Fibroblast of skin of left quadriceps (primary cell): ENCODE results near the gene HEXD.
"Not testable (repeated sequence)": the region's sequence is repeated elsewhere in the genome, so short reads cannot be mapped to it uniquely, and the experiment has no call there.

ENCODE experiments used
- DNase-seq, 2 experiments: peaks; one replicate each; pipeline ENCODE4 v3.0.0-alpha.2; 2013; ENCODE audit warnings: low read depth in 2 of 2

Gene HEXD

DNA sequence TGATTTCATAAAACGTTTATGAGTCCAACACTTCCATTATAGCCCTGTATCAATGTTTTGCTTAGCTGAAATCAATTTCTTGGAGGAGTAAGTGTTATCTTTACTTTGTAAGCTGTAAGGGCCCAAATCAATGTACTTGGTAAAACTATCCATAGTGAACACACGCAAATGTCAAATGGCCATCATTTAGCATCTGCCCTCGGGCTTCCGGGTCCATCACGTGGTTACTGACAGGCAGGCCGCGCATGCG, 39.7 kb downstream of the HEXD start:
- no peak for DNase-seq

GRCh38 chr17:82458179-82458884, 40.2 kb downstream of the HEXD start, which contains the start of gene NARF:
Gene NARF (plus strand): TSS chr17:82458741. CDS start chr17:82458804, 63 bp downstream.
- DNase-seq = peak; percentile 98

DNA sequence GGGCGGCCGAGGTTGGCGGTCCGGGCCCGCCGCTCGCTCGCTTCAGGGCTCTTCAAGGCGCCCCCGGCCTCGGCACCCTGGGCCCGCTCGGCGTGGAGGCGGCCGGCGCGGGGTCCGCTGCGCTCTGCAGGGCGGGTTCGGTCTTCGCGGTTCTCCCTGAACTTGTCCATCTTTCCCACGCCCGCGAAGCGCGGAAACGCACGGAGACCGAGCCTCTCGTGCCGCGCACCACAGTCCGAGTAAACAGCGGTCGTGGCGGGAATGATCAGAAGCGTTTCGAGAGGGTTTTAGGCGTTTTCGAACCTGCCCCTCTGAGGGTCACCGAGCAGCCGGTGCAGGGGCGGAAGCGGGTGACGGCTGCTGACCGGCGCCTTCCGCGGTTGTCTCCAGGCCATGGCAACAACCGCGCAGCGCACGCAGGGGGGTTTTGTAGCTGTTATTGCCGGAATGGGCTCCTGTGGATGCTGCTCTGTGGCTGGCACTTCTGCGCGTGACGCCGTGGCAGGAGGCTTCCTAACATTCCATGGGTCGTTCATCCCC, 40.8 kb downstream of the HEXD start:
- no peak for DNase-seq

GRCh38 chr17:82459936-82460335, 41.8 kb downstream of the HEXD start:
- not testable (repeated sequence) for DNase-seq

GRCh38 chr17:82461827-82462524, 43.8 kb downstream of the HEXD start:
- no peak for DNase-seq

GRCh38 chr17:82463391-82463790, 45.2 kb downstream of the HEXD start:
- no peak for DNase-seq

DNA sequence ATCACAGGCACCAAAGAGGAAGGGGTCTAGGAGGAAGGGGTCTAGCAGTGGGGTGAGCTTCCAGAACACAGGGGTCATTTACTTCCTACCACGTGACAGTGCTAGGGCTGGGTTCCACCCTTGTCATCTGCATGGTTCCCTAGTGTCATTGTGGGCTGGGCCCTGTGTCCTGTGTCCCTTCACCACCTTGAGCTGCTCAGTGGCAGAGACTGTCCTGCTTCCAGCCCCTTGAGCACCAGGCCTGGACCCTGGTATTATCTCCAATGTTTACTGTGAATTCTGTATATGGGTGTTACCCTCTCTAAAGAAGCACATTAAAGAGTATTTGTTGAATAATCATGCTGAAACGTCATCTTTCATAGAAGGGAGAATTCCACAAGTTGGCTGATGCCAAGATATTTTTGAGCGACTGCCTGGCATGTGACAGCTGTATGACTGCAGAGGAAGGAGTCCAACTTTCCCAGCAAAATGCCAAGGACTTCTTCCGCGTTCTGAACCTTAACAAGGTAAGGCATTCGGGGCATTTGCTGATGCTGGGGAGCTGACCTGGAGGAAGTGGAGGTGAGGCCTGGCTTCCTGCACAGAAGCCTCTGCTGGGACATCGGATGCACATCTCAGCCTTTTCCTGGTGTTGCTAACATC, 45.9 kb downstream of the HEXD start:
- DNase-seq = no peak

DNA sequence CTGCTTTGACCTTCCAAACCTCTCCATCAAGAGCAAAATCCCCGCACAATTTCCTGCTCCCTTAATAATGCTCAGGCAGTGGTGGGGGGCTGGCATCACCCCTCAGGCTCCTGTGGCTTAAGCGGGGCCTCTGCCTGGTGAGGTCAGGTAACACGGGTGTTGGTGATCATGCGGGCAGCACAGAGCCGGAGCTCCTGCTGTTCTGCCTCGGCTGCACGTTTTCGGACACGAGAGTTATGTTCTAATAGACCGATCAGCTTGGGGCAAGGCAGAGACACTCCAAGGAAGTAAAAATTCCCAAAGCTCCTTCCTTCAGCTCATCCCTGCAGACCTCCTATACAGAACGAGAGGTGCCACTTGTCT, 46.4 kb downstream of the HEXD start:
- DNase-seq = no peak

DNA sequence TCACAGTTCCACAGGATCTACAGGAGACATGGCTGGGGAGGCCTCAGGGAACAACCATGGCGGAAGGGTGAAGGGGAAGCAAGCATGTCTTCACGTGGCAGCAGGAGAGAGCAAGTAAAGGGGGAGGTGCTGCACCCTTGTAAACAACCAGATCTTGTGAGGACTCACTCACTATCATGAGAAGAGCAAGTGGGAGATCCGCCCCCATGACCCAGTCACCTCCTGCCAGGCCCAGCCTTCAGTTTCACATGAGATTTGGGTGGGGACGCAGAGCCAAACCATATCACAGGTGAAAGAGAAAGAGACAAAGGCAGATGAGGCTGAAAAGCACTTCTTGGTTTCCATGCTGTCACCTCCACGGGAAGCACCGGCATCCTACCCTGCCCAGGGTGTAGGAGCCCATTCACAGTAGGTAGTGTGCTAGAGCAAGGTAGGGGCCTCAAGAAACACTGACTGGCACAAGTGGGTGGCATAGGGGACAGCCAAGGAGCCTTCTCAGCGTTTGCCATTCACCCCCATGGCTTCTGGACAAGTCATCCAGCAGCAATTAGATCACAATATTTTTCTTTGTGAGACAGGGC, 47.0 kb downstream of the HEXD start:
- DNase-seq = no peak

DNA sequence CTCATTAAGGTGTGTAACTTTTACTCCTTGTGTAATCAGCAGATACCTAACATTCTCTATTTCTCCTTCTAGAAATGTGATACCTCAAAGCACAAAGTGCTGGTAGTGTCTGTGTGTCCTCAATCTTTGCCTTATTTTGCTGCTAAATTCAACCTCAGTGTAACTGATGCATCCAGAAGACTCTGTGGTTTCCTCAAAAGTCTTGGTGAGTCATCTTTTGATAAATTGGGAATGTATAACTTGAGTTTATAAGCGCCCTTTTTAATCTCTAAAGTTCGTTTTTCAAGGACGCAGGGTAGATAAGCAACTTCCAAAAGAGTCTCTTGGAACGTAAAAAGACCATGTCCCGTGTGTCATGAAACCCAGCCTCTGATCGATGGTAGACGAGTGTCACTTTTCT, 50.5 kb downstream of the HEXD start:
- DNase-seq = no peak

DNA sequence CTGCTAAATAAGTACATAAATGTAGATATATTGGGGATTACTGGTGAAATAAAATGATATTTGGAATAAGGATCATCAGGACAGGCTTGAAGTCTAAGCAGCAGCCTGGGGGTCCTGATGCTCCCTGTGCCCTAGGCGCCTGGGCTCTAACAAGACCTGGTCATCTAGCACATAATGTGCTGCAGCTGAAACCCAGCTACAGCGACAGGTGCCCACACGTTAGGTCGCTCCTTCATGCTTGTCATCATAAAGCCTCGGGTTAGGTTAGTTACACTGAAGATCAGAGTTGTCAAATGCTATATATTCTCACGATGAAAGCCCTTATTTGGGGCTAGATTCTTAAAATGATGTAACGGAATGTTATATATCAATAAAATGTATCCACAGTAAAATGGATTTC, 51.9 kb downstream of the HEXD start:
- no peak for DNase-seq

GRCh38 chr17:82474223-82475010, 56.3 kb downstream of the HEXD start:
- DNase-seq = no peak

DNA sequence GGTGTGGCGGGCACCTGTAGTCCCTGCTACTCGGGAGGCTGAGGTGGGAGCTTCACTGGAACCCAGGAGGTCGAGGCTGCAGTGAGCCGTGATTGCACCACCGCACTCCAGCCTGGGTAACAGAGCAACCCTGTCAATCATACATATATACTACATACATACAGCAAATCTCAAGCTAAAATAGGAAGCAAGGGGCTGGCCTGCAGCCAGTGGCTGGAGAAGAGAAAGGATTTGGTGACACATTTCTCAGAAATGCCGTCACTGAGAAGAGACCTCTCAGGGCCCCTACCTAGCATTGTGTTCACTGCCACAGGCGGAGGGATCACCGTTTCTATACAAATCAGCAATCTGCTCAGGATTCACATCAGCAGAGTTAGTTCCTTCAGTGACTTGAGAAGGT, 57.3 kb downstream of the HEXD start:
- DNase-seq = no peak

GRCh38 chr17:82477934-82478333, 59.8 kb downstream of the HEXD start:
- DNase-seq = no peak

GRCh38 chr17:82479602-82480001, 61.5 kb downstream of the HEXD start:
- no peak for DNase-seq

DNA sequence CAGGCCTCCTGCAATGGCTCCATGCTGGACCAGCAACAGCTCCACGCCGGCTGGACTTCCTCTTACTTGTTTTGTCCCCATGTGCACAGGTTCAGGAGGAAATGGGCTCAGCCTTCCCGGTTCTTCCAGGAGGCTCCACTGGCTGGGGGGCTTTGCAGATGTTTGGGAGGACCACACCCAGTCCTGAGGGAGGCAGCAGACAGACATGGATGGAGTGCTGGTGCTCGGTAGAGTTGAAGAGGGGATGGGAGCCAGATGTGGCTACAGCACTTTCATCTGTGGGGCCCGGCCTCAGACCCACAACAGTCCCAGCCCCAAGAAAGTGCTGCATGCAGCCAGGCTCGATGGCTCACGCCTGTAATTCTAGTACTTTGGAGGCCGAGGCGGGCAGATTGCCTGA, 62.2 kb downstream of the HEXD start:
- DNase-seq = no peak

- DNase-seq = no peak
Observed at GRCh38 chr17:82483204-82483660, 65.1 kb downstream of the HEXD start.

- no peak for DNase-seq
Observed at GRCh38 chr17:82483836-82484235, 65.7 kb downstream of the HEXD start.

DNA sequence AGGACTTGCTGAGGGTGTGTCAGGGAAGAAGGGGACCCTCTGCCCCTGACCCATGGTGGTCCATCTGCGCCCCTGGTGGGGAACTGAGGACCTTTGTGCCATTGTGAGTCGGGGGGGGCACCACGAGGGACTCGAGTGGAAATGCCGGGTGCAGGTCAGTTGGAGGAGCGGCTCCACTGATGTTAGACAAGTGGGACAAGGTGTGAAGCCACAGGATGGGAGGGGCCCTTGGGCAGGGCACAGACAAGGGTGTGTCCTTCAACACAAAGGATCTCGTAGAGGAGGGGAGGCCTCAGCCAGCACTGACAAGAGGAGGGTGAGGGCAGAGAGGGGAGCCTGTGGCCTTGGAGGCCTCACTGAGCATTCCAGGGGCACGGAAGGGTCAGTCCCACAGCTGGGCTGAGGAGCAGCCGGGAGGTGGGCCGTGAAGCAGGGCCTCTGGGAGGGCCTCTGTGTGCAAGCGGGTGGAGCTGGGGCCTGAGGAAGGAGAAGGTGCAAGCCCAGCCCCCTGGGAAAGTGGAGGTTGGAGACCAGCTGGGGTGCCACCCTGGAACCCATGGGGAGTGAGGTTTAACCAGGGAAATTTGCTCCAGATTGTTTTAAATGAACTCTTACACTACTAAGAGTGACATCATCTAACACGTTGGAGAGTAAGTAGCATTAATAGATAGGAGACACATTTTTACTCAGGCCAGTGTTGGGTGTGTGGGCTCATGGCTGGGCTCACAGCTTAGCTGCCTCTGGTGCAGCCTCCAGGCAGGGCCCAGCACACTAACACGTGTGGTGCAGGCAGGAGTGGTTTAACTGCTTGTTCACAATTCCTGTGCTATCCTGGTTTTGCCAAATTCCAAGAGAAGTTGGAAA, 68.3 kb downstream of the HEXD start:
- no peak for DNase-seq

DNA sequence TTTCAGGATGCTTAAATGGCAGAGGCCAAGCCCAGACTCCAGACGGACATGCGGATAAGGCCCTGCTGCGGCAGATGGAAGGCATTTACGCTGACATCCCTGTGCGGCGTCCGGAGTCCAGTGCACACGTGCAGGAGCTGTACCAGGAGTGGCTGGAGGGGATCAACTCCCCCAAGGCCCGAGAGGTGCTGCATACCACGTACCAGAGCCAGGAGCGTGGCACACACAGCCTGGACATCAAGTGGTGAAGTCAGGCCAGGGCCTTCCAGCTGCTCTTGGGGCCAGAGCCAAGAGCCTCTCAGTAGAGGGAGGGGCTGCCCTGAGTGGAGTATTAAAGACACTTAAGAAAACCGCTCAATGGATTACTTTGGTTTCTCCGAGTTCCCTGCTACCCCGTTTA, 69.8 kb downstream of the HEXD start:
- no peak for DNase-seq

GRCh38 chr17:82489117-82489516, 71.0 kb downstream of the HEXD start:
- DNase-seq = no peak
